Adipocyte (in vitro differentiated cells): ENCODE results near the gene GALR2.

Experiments used
- DNase-seq: peaks from one replicate; pipeline ENCODE4 v3.0.0-alpha.2; 2015; ENCODE audit warnings: low read depth
- H3K27me3 ChIP-seq: replicated peaks from 2 replicates; pipeline ENCODE4 v1.7.0; 2013; ENCODE audit warnings: mild to moderate bottlenecking, low read length, moderate library complexity; ENCODE audit not compliant: control insufficient read depth, insufficient read depth
- H3K36me3 ChIP-seq: 2 replicates; pipeline ENCODE4 v1.7.0; 2013; ENCODE audit warnings: low read length, mild to moderate bottlenecking, moderate library complexity; ENCODE audit not compliant: control insufficient read depth, insufficient read depth, severe bottlenecking
- H3K4me1 ChIP-seq: 2 replicates; pipeline ENCODE4 v1.7.0; 2013; ENCODE audit warnings: mild to moderate bottlenecking, low read length, moderate library complexity; ENCODE audit not compliant: control insufficient read depth, insufficient read depth
- H3K4me3 ChIP-seq: 2 replicates; pipeline ENCODE4 v1.7.0; 2013; ENCODE audit warnings: mild to moderate bottlenecking, low read length, moderate library complexity
- H3K9ac ChIP-seq: 2 replicates; pipeline ENCODE4 v1.7.0; 2013; ENCODE audit warnings: mild to moderate bottlenecking, low read length, moderate library complexity
- H3K9me3 ChIP-seq: 2 replicates; pipeline ENCODE4 v1.7.0; 2013; ENCODE audit warnings: mild to moderate bottlenecking, low read length, moderate library complexity; ENCODE audit not compliant: control insufficient read depth

The GALR2 gene

DNA sequence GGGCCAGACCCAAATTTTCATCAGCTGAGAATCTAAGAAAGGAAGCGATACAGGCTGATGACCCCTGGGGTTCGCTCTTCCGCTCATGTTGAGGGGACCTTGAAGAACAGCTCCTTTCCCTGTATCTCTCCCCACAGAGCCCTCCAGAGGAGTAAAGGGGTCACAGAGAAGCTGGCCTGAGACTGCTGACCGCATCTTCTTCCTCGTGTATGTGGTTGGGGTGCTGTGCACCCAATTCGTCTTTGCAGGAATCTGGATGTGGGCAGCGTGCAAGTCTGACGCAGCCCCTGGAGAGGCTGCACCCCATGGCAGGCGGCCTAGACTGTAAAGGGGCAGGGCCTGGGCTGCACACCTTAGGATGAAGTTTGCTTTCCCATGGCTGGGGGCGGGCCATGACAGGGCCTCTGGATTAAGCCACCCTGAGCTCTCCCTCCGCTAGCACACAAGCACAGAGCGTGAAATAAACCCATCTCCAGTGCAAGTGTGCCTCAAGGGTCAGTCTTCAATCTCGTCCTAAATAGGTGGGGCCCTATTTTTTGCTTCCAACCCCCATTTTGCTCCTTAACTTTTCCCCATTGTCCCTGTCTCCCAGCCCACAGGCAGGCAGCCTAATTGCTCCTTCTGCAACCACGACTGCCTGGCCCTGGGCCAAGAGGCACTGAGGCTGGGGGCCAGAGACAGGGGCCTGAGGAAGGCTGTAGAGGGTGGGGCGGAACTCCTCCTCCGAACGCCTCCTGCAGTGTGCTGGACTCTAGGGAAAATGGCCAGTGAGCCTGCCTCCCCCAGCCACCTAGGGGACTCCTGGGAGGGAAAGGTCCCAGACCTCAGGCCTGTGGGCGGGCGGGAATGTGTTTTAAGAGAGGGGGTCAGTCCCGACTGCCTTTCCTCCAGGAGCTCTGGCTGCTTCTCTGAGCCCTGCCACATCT is 8.0 kb downstream of the GALR2 start:
- no peak for DNase-seq
- H3K4me3 ChIP-seq: no peak overlapping the region
- no peak overlapping the region for H3K9ac ChIP-seq
- peaks cover 22% of the 10 kb centered on the region for H3K27me3 ChIP-seq
- H3K4me1 ChIP-seq: no peaks in the 10 kb centered on the region
- H3K9me3 ChIP-seq: no peaks in the 10 kb centered on the region
- peaks cover 45% of the 10 kb centered on the region for H3K36me3 ChIP-seq

GRCh38 chr17:76083536-76084182 is 9.1 kb downstream of the GALR2 start:
- Histone ChIP-seq H3K4me3 (no peak overlapping the region), H3K9ac (no peak overlapping the region), H3K36me3 (peaks cover 56% of the 10 kb centered on the region), H3K9me3 (no peaks in the 10 kb centered on the region), H3K27me3 (peaks cover 15% of the 10 kb centered on the region), H3K4me1 (no peaks in the 10 kb centered on the region)
- no peak for DNase-seq

DNA sequence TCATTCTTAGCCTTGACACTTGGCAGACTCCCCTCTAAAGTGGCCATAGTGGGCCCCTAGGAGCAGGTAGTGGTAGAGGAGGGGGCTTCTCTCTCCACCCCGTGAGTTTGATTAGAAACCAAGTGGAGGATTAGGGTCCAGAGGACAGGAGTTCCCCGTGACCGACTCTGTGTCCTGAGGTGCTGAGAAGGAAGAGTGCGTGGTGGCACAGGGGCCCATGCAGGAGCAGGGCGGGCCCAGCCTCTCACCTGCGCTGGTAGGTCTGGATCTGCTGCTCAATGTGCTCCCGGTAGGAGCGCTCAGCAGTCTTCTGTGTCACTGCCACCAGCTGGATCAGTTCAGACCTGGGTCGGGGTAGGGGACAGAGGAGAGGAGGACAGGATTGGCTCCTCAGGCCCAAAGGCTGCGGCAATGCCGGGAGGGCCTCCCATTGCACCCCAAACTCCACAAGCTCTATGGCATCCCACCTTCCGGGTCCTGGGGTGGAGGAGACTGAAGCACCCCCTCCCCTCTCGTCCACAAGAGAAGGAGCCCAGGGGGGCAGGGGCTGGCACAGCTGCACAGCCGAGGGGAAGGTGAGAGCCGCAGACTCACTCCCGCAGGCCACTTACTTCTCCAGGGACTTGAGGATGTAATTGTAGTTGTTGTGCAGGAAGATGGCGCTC is 10.6 kb downstream of the GALR2 start:
- DNase-seq: no peak
- H3K36me3 ChIP-seq: peaks cover 71% of the 10 kb centered on the region

GRCh38 chr17:76085731-76086366 is 11.3 kb downstream of the GALR2 start:
- no peaks in the 10 kb centered on the region for H3K27me3 ChIP-seq
- H3K36me3 ChIP-seq: peaks cover 77% of the 10 kb centered on the region
- no peak overlapping the region for H3K9ac ChIP-seq
- no peaks in the 10 kb centered on the region for H3K4me1 ChIP-seq
- no peak overlapping the region for H3K4me3 ChIP-seq
- no peak for DNase-seq
- H3K9me3 ChIP-seq: no peaks in the 10 kb centered on the region

More for the DNA sequence above, 10.6 kb downstream of the GALR2 start:
- Histone ChIP-seq H3K4me1 (no peaks in the 10 kb centered on the region), H3K4me3 (no peak overlapping the region), H3K9ac (no peak overlapping the region), H3K9me3 (no peaks in the 10 kb centered on the region), H3K27me3 (no peaks in the 10 kb centered on the region)

GRCh38 chr17:76086384-76086783 is 11.8 kb downstream of the GALR2 start:
- no peaks in the 10 kb centered on the region for H3K9me3 ChIP-seq
- no peak for DNase-seq
- H3K4me1 ChIP-seq: no peaks in the 10 kb centered on the region
- H3K4me3 ChIP-seq: no peak overlapping the region
- H3K27me3 ChIP-seq: no peaks in the 10 kb centered on the region
- H3K9ac ChIP-seq: no peak overlapping the region
- H3K36me3 ChIP-seq: peaks cover 82% of the 10 kb centered on the region

GRCh38 chr17:76087531-76087930 is 12.9 kb downstream of the GALR2 start:
- Histone ChIP-seq H3K9ac (no peak overlapping the region), H3K27me3 (no peaks in the 10 kb centered on the region), H3K4me1 (no peaks in the 10 kb centered on the region), H3K9me3 (no peaks in the 10 kb centered on the region), H3K36me3 (peaks cover 87% of the 10 kb centered on the region), H3K4me3 (no peak overlapping the region)
- no peak for DNase-seq

- Histone ChIP-seq H3K9me3 (no peaks in the 10 kb centered on the region), H3K27me3 (no peaks in the 10 kb centered on the region), H3K9ac (no peak overlapping the region), H3K4me1 (no peaks in the 10 kb centered on the region), H3K36me3 (peaks cover 91% of the 10 kb centered on the region), H3K4me3 (no peak overlapping the region)
- DNase-seq: no peak
Observed at GRCh38 chr17:76088041-76088867, 13.7 kb downstream of the GALR2 start.

GRCh38 chr17:76088868-76089576 is 14.4 kb downstream of the GALR2 start:
- Histone ChIP-seq H3K36me3 (peaks cover 91% of the 10 kb centered on the region), H3K4me1 (no peaks in the 10 kb centered on the region), H3K27me3 (no peaks in the 10 kb centered on the region), H3K9ac (no peak overlapping the region), H3K4me3 (no peak overlapping the region), H3K9me3 (no peaks in the 10 kb centered on the region)
- no peak for DNase-seq

- no peak overlapping the region for H3K9ac ChIP-seq
- no peaks in the 10 kb centered on the region for H3K27me3 ChIP-seq
- H3K4me3 ChIP-seq: no peak overlapping the region
- no peaks in the 10 kb centered on the region for H3K4me1 ChIP-seq
- peaks cover 87% of the 10 kb centered on the region for H3K36me3 ChIP-seq
- H3K9me3 ChIP-seq: no peaks in the 10 kb centered on the region
- no peak for DNase-seq
Observed at GRCh38 chr17:76089680-76090516, 15.3 kb downstream of the GALR2 start.
